Measurements from ENCODE around the gene SREBF1. TPM values are rescaled to one million over a fixed set of nuclear protein-coding genes. Genes with fewer than 3 reads are reported as not detected.
A peak's percentile ranks its signal among the peaks of the same experiment; 100 is the strongest.

Gene SREBF1
- total RNA-seq, 1 experiment from 2014 or later = 52.0 TPM

- peak overlapping the region; percentile 63; the same call in 1 of the 2 replicates for H3K27ac ChIP-seq (ENCODE audit: low read length)
- no peaks in the 10 kb centered on the region for H3K36me3 ChIP-seq (ENCODE audit: insufficient read depth, low read length)
- H4K20me1 ChIP-seq (ENCODE audit: insufficient read depth, low read depth, low read length) = no peaks in the 10 kb centered on the region
- no peaks in the 10 kb centered on the region for H3K9me3 ChIP-seq (ENCODE audit: low read length)
- H3K79me2 ChIP-seq (ENCODE audit: low read length) = peaks cover under 1% of the 10 kb centered on the region
- peaks cover 31% of the 10 kb centered on the region for H3K4me1 ChIP-seq (ENCODE audit: low read length)
- H3K9me2 ChIP-seq (replicated peaks; ENCODE audit: insufficient read depth, low read length) = no peaks in the 10 kb centered on the region
- H2AFZ ChIP-seq (ENCODE audit: low read length) = no peak overlapping the region
- H3K4me2 ChIP-seq (ENCODE audit: low read depth, low read length, poor library complexity, severe bottlenecking) = peak overlapping the region; percentile 95
- peak; percentile 57 for DNase-seq
- peak overlapping the region; percentile 93 for H3K9ac ChIP-seq (ENCODE audit: low read length)
- peak overlapping the region; percentile 80 for H3K4me3 ChIP-seq (ENCODE audit: low read length)
- H3K27me3 ChIP-seq (ENCODE audit: low read length) = no peaks in the 10 kb centered on the region
Observed at GRCh38 chr17:17840751-17841591, 4.2 kb upstream of the SREBF1 start.

- H3K9me3 ChIP-seq (ENCODE audit: low read length) = no peaks in the 10 kb centered on the region
- H2AFZ ChIP-seq (ENCODE audit: low read length) = no peak overlapping the region
- no peaks in the 10 kb centered on the region for H4K20me1 ChIP-seq (ENCODE audit: insufficient read depth, low read depth, low read length)
- H3K9me2 ChIP-seq (replicated peaks; ENCODE audit: insufficient read depth, low read length) = no peaks in the 10 kb centered on the region
- H3K4me3 ChIP-seq (ENCODE audit: low read length) = peak overlapping the region; percentile 80
- H3K79me2 ChIP-seq (ENCODE audit: low read length) = peaks cover 10% of the 10 kb centered on the region
- peak overlapping the region; percentile 93 for H3K9ac ChIP-seq (ENCODE audit: low read length)
- peak overlapping the region; percentile 75 for H3K27ac ChIP-seq (ENCODE audit: low read length)
- H3K4me1 ChIP-seq (ENCODE audit: low read length) = peaks cover 40% of the 10 kb centered on the region
- peak; percentile 95 for DNase-seq
- H3K36me3 ChIP-seq (ENCODE audit: insufficient read depth, low read length) = no peaks in the 10 kb centered on the region
- H3K4me2 ChIP-seq (ENCODE audit: low read depth, low read length, poor library complexity, severe bottlenecking) = peak overlapping the region; percentile 95
- no peaks in the 10 kb centered on the region for H3K27me3 ChIP-seq (ENCODE audit: low read length)
Observed at GRCh38 chr17:17839791-17840707, 3.3 kb upstream of the SREBF1 start.

- peaks cover 28% of the 10 kb centered on the region for H3K79me2 ChIP-seq (ENCODE audit: low read length)
- no peak overlapping the region; the same call in 1 of the 2 replicates for H3K27ac ChIP-seq (ENCODE audit: low read length)
- peak overlapping the region; percentile 88 for H3K4me2 ChIP-seq (ENCODE audit: low read depth, low read length, poor library complexity, severe bottlenecking)
Observed at GRCh38 chr17:17837966-17838962, 1.5 kb upstream of the SREBF1 start.

GRCh38 chr17:17837380-17837821 is 615 bp upstream of the SREBF1 start:
- peaks cover under 1% of the 10 kb centered on the region for H4K20me1 ChIP-seq (ENCODE audit: insufficient read depth, low read depth, low read length)
- no peaks in the 10 kb centered on the region for H3K27me3 ChIP-seq (ENCODE audit: low read length)
- H3K9me3 ChIP-seq (ENCODE audit: low read length) = no peaks in the 10 kb centered on the region
- H3K9me2 ChIP-seq (replicated peaks; ENCODE audit: insufficient read depth, low read length) = no peaks in the 10 kb centered on the region
- H3K36me3 ChIP-seq (ENCODE audit: insufficient read depth, low read length) = no peaks in the 10 kb centered on the region
- H3K79me2 ChIP-seq (ENCODE audit: low read length) = peaks cover 34% of the 10 kb centered on the region
- H3K27ac ChIP-seq (ENCODE audit: low read length) = peak overlapping the region; percentile 70; the same call in 1 of the 2 replicates
- peak overlapping the region; percentile 88 for H3K4me2 ChIP-seq (ENCODE audit: low read depth, low read length, poor library complexity, severe bottlenecking)
- peak overlapping the region; percentile 78 for H3K9ac ChIP-seq (ENCODE audit: low read length)
- peak overlapping the region; percentile 80 for H3K4me3 ChIP-seq (ENCODE audit: low read length)
- peaks cover 62% of the 10 kb centered on the region for H3K4me1 ChIP-seq (ENCODE audit: low read length)
- peak; percentile 42 for DNase-seq
- no peak overlapping the region for H2AFZ ChIP-seq (ENCODE audit: low read length)

More at GRCh38 chr17:17837966-17838962, 1.5 kb upstream of the SREBF1 start:
- no peak for DNase-seq
- no peaks in the 10 kb centered on the region for H3K9me2 ChIP-seq (replicated peaks; ENCODE audit: insufficient read depth, low read length)
- no peaks in the 10 kb centered on the region for H4K20me1 ChIP-seq (ENCODE audit: insufficient read depth, low read depth, low read length)
- peaks cover 57% of the 10 kb centered on the region for H3K4me1 ChIP-seq (ENCODE audit: low read length)
- H3K9ac ChIP-seq (ENCODE audit: low read length) = no peak overlapping the region; the same call in 1 of the 2 replicates
- no peaks in the 10 kb centered on the region for H3K36me3 ChIP-seq (ENCODE audit: insufficient read depth, low read length)
- H3K4me3 ChIP-seq (ENCODE audit: low read length) = no peak overlapping the region
- no peaks in the 10 kb centered on the region for H3K9me3 ChIP-seq (ENCODE audit: low read length)
- H3K27me3 ChIP-seq (ENCODE audit: low read length) = no peaks in the 10 kb centered on the region
- no peak overlapping the region for H2AFZ ChIP-seq (ENCODE audit: low read length)

GRCh38 chr17:17836250-17836817 is 452 bp downstream of the SREBF1 start:
- H3K4me1 ChIP-seq (ENCODE audit: low read length) = peaks cover 69% of the 10 kb centered on the region
- peak overlapping the region; percentile 78 for H3K27ac ChIP-seq (ENCODE audit: low read length)
- H3K36me3 ChIP-seq (ENCODE audit: insufficient read depth, low read length) = no peaks in the 10 kb centered on the region
- H3K27me3 ChIP-seq (ENCODE audit: low read length) = no peaks in the 10 kb centered on the region
- H3K4me2 ChIP-seq (ENCODE audit: low read depth, low read length, poor library complexity, severe bottlenecking) = peak overlapping the region; percentile 88
- DNase-seq = peak; percentile 99
- H3K9me3 ChIP-seq (ENCODE audit: low read length) = no peaks in the 10 kb centered on the region
- peak overlapping the region; percentile 80 for H3K4me3 ChIP-seq (ENCODE audit: low read length)
- no peak overlapping the region for H2AFZ ChIP-seq (ENCODE audit: low read length)
- peaks cover 45% of the 10 kb centered on the region for H3K79me2 ChIP-seq (ENCODE audit: low read length)
- peak overlapping the region; percentile 78 for H3K9ac ChIP-seq (ENCODE audit: low read length)
- no peaks in the 10 kb centered on the region for H3K9me2 ChIP-seq (replicated peaks; ENCODE audit: insufficient read depth, low read length)
- peaks cover 10% of the 10 kb centered on the region for H4K20me1 ChIP-seq (ENCODE audit: insufficient read depth, low read depth, low read length)

- Histone ChIP-seq H3K4me3 (ENCODE audit: low read length) (peak overlapping the region; percentile 80), H3K4me1 (ENCODE audit: low read length) (peaks cover 62% of the 10 kb centered on the region), H3K9ac (ENCODE audit: low read length) (peak overlapping the region; percentile 78), H3K36me3 (ENCODE audit: insufficient read depth, low read length) (no peaks in the 10 kb centered on the region), H3K27me3 (ENCODE audit: low read length) (no peaks in the 10 kb centered on the region), H2AFZ (ENCODE audit: low read length) (no peak overlapping the region), H3K9me3 (ENCODE audit: low read length) (no peaks in the 10 kb centered on the region), H4K20me1 (ENCODE audit: insufficient read depth, low read depth, low read length) (peaks cover 10% of the 10 kb centered on the region), H3K4me2 (ENCODE audit: low read depth, low read length, poor library complexity, severe bottlenecking) (peak overlapping the region; percentile 88), H3K9me2 (replicated peaks; ENCODE audit: insufficient read depth, low read length) (no peaks in the 10 kb centered on the region), H3K27ac (ENCODE audit: low read length) (peak overlapping the region; percentile 78), H3K79me2 (ENCODE audit: low read length) (peaks cover 52% of the 10 kb centered on the region)
- peak; percentile 45 for DNase-seq
Observed at GRCh38 chr17:17835415-17836249, 1.2 kb downstream of the SREBF1 start.

All from Karpas-422 (cell line).